Lung (tissue), 12 donors: ENCODE results near the gene MT1H. TPM values are rescaled to one million over a fixed set of nuclear protein-coding genes. Genes with fewer than 3 reads are reported as not detected.

Experiments
- ATAC-seq: fragments of 200-7000 bp; cut with Tn5 transposase; one replicate; pipeline ENCODE4 v1.9.1; 2020; ENCODE audit warnings: moderate number of reproducible peaks; ENCODE audit not compliant: insufficient read depth, low FRiP score
- DNase-seq, 3 donors: peaks; one replicate each; pipeline ENCODE4 v3.0.0-alpha.2; 2013 to 2017
- H3K27ac ChIP-seq, 2 donors: one replicate each; pipeline ENCODE4 v1.5.1; 2013; ENCODE audit warnings: mild to moderate bottlenecking in 2 of 2, moderate library complexity in 2 of 2, control low read depth in 1 of 2, inconsistent platforms in 1 of 2, low read depth in 1 of 2, low read length in 1 of 2
- H3K27me3 ChIP-seq, 3 donors: one replicate each; pipeline ENCODE4 v1.5.1; 2013; ENCODE audit warnings: low read length in 2 of 3; ENCODE audit not compliant: control insufficient read depth in 3 of 3, insufficient read depth in 3 of 3
- H3K36me3 ChIP-seq, 4 donors: one replicate each; pipeline ENCODE4 v1.5.1; 2013; ENCODE audit warnings: low read length in 4 of 4, mild to moderate bottlenecking in 1 of 4, moderate library complexity in 1 of 4; ENCODE audit not compliant: control insufficient read depth in 4 of 4, insufficient read depth in 4 of 4
- H3K4me1 ChIP-seq, 5 donors: one replicate each; pipeline ENCODE4 v1.5.1; 2013; ENCODE audit warnings: low read length in 5 of 5, mild to moderate bottlenecking in 2 of 5, moderate library complexity in 1 of 5; ENCODE audit not compliant: control insufficient read depth in 5 of 5, insufficient read depth in 5 of 5
- H3K4me3 ChIP-seq: one replicate; pipeline ENCODE4 v1.5.1; 2013; ENCODE audit warnings: mild to moderate bottlenecking, control low read depth, moderate library complexity
- H3K9ac ChIP-seq, 2 donors: one replicate each; pipeline ENCODE4 v1.5.1; 2013; ENCODE audit warnings: low read length in 2 of 2, control low read depth in 1 of 2; ENCODE audit not compliant: insufficient read depth in 1 of 2
- H3K9me3 ChIP-seq, 4 donors: one replicate each; pipeline ENCODE4 v1.5.1; 2013; ENCODE audit warnings: low read length in 3 of 4, mild to moderate bottlenecking in 1 of 4, moderate library complexity in 1 of 4; ENCODE audit not compliant: control insufficient read depth in 4 of 4, insufficient read depth in 3 of 4
- CTCF ChIP-seq: IDR thresholded peaks from 2 replicates; pipeline ENCODE4 v1.5.1; 2012; ENCODE audit warnings: mild to moderate bottlenecking; ENCODE audit errors: control extremely low read depth, extremely low read depth
- WGBS, 2 donors: extraction: QIAGEN DNeasy Blood & Tissue Kit; methylation state at CpG; one replicate each; pipeline ENCODE4 v1.1.7; 2013; 5-methylcytosine and 5-hydroxymethylcytosine counted together
- polyA plus RNA-seq, 2 donors: library from polyadenylated mRNA; stranded (reverse); fragments of 200-250 nt; gene quantifications; one replicate each; pipeline ENCODE4 v1.2.1, GENCODE V29; 2013
- total RNA-seq, 2 donors: library from RNA; depleted of rRNA in 1 of 2; stranded (reverse); fragments of >200 nt in 1 of 2; gene quantifications; one replicate each; pipeline ENCODE4 v1.2.1, GENCODE V29; 2014 to 2021
- donor health status: control.
- donor health status: control.
- donor health status: Bipolar disorder and iron deficiency.
- donor health status: healthy.
- donor health status: DM: yes; HTN: yes; CAD: no.

Gene MT1H
- total and polyA plus RNA-seq, 4 donors = 1.9 to 10.3 (median 4.4) TPM; not detected in 1

GRCh38 chr16:56681939-56682702 lies 12.5 kb downstream of the MT1H start, which contains the start of gene MT1X:
TSS of gene MT1X (plus strand) at chr16:56682470. CDS start at chr16:56682541, 71 bp downstream.
- no peaks in the 10 kb centered on the region for H3K9me3 ChIP-seq
- peak within 1 kb of the TSS in 1 of 2 donors; percentile 41 for H3K9ac ChIP-seq
- peaks cover 0 to 2% (median 0%) of the 10 kb centered on the region in 4 donors for H3K36me3 ChIP-seq
- peak within 1 kb of the TSS; percentile 42 for H3K4me3 ChIP-seq
- peaks cover 0 to 7% (median 6%) of the 10 kb centered on the region in 3 donors for H3K27me3 ChIP-seq
- 1% methylated on average over 46 to 49 of the region's 49 CpGs for WGBS, 2 donors
- H3K27ac ChIP-seq = peak within 1 kb of the TSS; percentile 59 to 85
- no peak for TF ChIP-seq CTCF
- peaks cover 0 to 15% (median 2%) of the 10 kb centered on the region in 5 donors for H3K4me1 ChIP-seq
- DNase-seq (peak; percentile 86 to 91 (median 86)), ATAC-seq (peak; percentile 96)

- 38 to 49% methylated on average over 8 of the region's 8 CpGs for WGBS, 2 donors
- ATAC-seq (peak; percentile 5), DNase-seq (no peak)
These were observed 13.2 kb downstream of the MT1H start for GRCh38 chr16:56682703-56683397.

GRCh38 chr16:56683424-56684172 lies 14.0 kb downstream of the MT1H start:
- H3K9me3 ChIP-seq = no peaks in the 10 kb centered on the region
- H3K27ac ChIP-seq = no peak overlapping the region
- H3K4me3 ChIP-seq = peak overlapping the region; percentile 41
- TF ChIP-seq CTCF = no peak
- ATAC-seq = no peak
- H3K9ac ChIP-seq = no peak overlapping the region
- no peaks in the 10 kb centered on the region for H3K27me3 ChIP-seq
- WGBS, 2 donors = 84 to 89% methylated on average over 5 of the region's 5 CpGs
- DNase-seq = no peak
- peaks cover 0 to 15% (median 2%) of the 10 kb centered on the region in 5 donors for H3K4me1 ChIP-seq
- H3K36me3 ChIP-seq = peaks cover 0 to 2% (median 0%) of the 10 kb centered on the region in 4 donors

More at GRCh38 chr16:56682703-56683397, 13.2 kb downstream of the MT1H start:
- peak overlapping the region; percentile 59 to 80 for H3K27ac ChIP-seq
- H3K4me1 ChIP-seq = peaks cover 0 to 15% (median 2%) of the 10 kb centered on the region in 5 donors
- no peak for TF ChIP-seq CTCF
- H3K9me3 ChIP-seq = no peaks in the 10 kb centered on the region
- peak overlapping the region; percentile 41 for H3K4me3 ChIP-seq
- peaks cover 0 to 2% (median under 1%) of the 10 kb centered on the region in 3 donors for H3K27me3 ChIP-seq
- H3K9ac ChIP-seq = peak overlapping the region in 1 of 2 donors; percentile 41
- peaks cover 0 to 2% (median 0%) of the 10 kb centered on the region in 4 donors for H3K36me3 ChIP-seq
